Neural cell (in vitro differentiated cells): ENCODE results near the gene BORCS5. TPM values are rescaled to one million over a fixed set of nuclear protein-coding genes. Genes with fewer than 3 reads are reported as not detected.

Experiments
- H2AFZ ChIP-seq: fragments of 200-600, 300-800 bp; sonication (generic), shearing (Covaris generic); 2 replicates; pipeline ENCODE4 v1.6.0; 2014; ENCODE audit warnings: low read depth, mild to moderate bottlenecking, antibody characterized with exemption, low read length, moderate library complexity
- H3F3A ChIP-seq: fragments of 200-600 bp; shearing (Covaris generic); 2 replicates; pipeline ENCODE4 v1.6.1; 2016; ENCODE audit warnings: mild to moderate bottlenecking, moderate library complexity, mixed read lengths, antibody characterized with exemption, low read length; ENCODE audit not compliant: insufficient read depth, poor library complexity, severe bottlenecking
- H3K27ac ChIP-seq: fragments of 200-600, 300-800 bp; sonication (generic), shearing (Covaris generic); 2 replicates; pipeline ENCODE4 v1.5.1; 2014; ENCODE audit warnings: mild to moderate bottlenecking, low read length, moderate library complexity
- H3K27me3 ChIP-seq: fragments of 300-800, 200-600 bp; sonication (generic), shearing (Covaris generic); 2 replicates; pipeline ENCODE4 v1.6.0; 2014; ENCODE audit warnings: mild to moderate bottlenecking, low read depth, low read length, moderate library complexity; ENCODE audit not compliant: insufficient read depth
- H3K36me3 ChIP-seq: fragments of 300-800, 200-600 bp; sonication (generic), shearing (Covaris generic); 2 replicates; pipeline ENCODE4 v1.5.1; 2014; ENCODE audit warnings: mild to moderate bottlenecking, antibody characterized with exemption, low read length, moderate library complexity; ENCODE audit not compliant: insufficient read depth
- H3K4me2 ChIP-seq: fragments of 300-800, 200-600 bp; sonication (generic), shearing (Covaris generic); 2 replicates; pipeline ENCODE4 v1.6.0; 2014; ENCODE audit warnings: mild to moderate bottlenecking, low read length
- H3K4me3 ChIP-seq: fragments of 300-800, 200-600 bp; sonication (generic), shearing (Covaris generic); 2 replicates; pipeline ENCODE4 v1.5.1; 2014; ENCODE audit warnings: mild to moderate bottlenecking, low read length, moderate library complexity
- H3K79me2 ChIP-seq: fragments of 200-600 bp; shearing (Covaris generic); replicated peaks from 2 replicates; pipeline ENCODE4 v1.6.0; 2014; ENCODE audit warnings: mild to moderate bottlenecking, low read length, moderate library complexity; ENCODE audit not compliant: insufficient read depth
- H3K9ac ChIP-seq: fragments of 300-800, 200-600 bp; sonication (generic), shearing (Covaris generic); 2 replicates; pipeline ENCODE4 v1.6.1; 2016; ENCODE audit warnings: mild to moderate bottlenecking, low read length, mixed read lengths
- H3K9me2 ChIP-seq: fragments of 200-600 bp; shearing (Covaris generic); 2 replicates; pipeline ENCODE4 v1.6.1; 2016; ENCODE audit warnings: mild to moderate bottlenecking, low read length, mixed read lengths; ENCODE audit not compliant: insufficient read depth
- H3K9me3 ChIP-seq: fragments of 200-600, 300-800 bp; sonication (generic), shearing (Covaris generic); 2 replicates; pipeline ENCODE4 v1.6.1; 2016; ENCODE audit warnings: mild to moderate bottlenecking, mixed run types, low read length, moderate library complexity, mixed read lengths
- H4K20me1 ChIP-seq: fragments of 200-600 bp; shearing (Covaris generic); 2 replicates; pipeline ENCODE4 v1.6.1; 2016; ENCODE audit warnings: mild to moderate bottlenecking, mixed run types; ENCODE audit not compliant: insufficient read depth
- CTCF ChIP-seq: fragments of 450-650 bp; IDR thresholded peaks from 2 replicates; pipeline ENCODE4 v1.5.1; 2014; ENCODE audit warnings: antibody characterized with exemption, mild to moderate bottlenecking, moderate library complexity; ENCODE audit not compliant: poor library complexity, severe bottlenecking
- EP300 ChIP-seq: fragments of 450-650 bp; conservative IDR thresholded peaks from 2 replicates; pipeline ENCODE4 v1.6.1; 2014; ENCODE audit warnings: antibody characterized with exemption, mild to moderate bottlenecking, moderate library complexity; ENCODE audit not compliant: poor library complexity, severe bottlenecking
- EZH2 ChIP-seq: fragments of 200-600, 300-800 bp; shearing (Covaris generic), sonication (generic); IDR thresholded peaks from 2 replicates; pipeline ENCODE4 v1.6.1; 2014; ENCODE audit warnings: antibody characterized with exemption, low read length, borderline replicate concordance, mild to moderate bottlenecking; ENCODE audit not compliant: insufficient read depth, poor library complexity, severe bottlenecking
- MXI1 ChIP-seq: fragments of 450-650 bp; conservative IDR thresholded peaks from 2 replicates; pipeline ENCODE4 v1.6.1; 2014; ENCODE audit warnings: antibody characterized with exemption, mild to moderate bottlenecking; ENCODE audit not compliant: poor library complexity, severe bottlenecking
- POLR2AphosphoS5 ChIP-seq: IDR thresholded peaks from 2 replicates; pipeline ENCODE4 v1.6.1; 2012
- RAD21 ChIP-seq: fragments of 450-650 bp; conservative IDR thresholded peaks from 2 replicates; pipeline ENCODE4 v1.6.1; 2014; ENCODE audit warnings: antibody characterized with exemption, mild to moderate bottlenecking, moderate library complexity
- SMC3 ChIP-seq: fragments of 450-650 bp; conservative IDR thresholded peaks from 2 replicates; pipeline ENCODE4 v1.6.1; 2014; ENCODE audit warnings: antibody characterized with exemption, mild to moderate bottlenecking, moderate library complexity; ENCODE audit not compliant: poor library complexity
- TAF1 ChIP-seq: IDR thresholded peaks from 2 replicates; pipeline ENCODE4 v1.6.1; 2012; ENCODE audit warnings: low read depth
- polyA plus RNA-seq: library from polyadenylated mRNA; depleted of rRNA; stranded (reverse); fragments of >200 nt; gene quantifications from 2 replicates; pipeline ENCODE4 v1.2.3, GENCODE V29; 2014
- TF ChIP-seq, protein P1 (sequence below): IDR thresholded peaks from 2 replicates; pipeline ENCODE4 v1.6.1; 2012; ENCODE audit warnings: borderline replicate concordance

BORCS5 gene
- polyA plus RNA-seq, 1 donor from 2014 or later: 14.2 TPM

DNA sequence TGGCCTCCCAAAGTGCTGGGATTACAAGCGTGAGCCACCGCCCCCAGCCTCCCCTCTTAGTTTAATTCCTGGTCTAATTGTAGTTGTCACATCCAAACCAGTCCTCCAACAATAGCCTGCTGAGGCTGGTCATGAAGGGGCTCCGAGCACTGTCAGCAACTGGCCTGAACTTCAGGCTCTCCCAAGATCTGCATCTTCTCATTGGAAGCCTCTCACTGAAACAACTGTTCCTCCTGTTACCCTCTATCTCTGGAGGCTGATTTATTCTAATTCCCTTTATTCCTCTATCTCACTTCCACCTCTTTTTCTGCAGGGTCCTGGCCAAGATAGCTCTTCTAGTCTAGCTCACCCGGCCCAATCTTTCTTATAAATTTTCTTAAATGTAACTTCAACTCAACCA, 116.3 kb downstream of the BORCS5 start:
- H3K4me3 ChIP-seq: no peak overlapping the region
- no peaks in the 10 kb centered on the region for H3K9me3 ChIP-seq
- H3K9me2 ChIP-seq: no peaks in the 10 kb centered on the region
- no peak overlapping the region for H2AFZ ChIP-seq
- no peak overlapping the region for H3K9ac ChIP-seq
- H3K27ac ChIP-seq: no peak overlapping the region
- no peak overlapping the region for H3K4me2 ChIP-seq
- TF ChIP-seq, protein P1, sequence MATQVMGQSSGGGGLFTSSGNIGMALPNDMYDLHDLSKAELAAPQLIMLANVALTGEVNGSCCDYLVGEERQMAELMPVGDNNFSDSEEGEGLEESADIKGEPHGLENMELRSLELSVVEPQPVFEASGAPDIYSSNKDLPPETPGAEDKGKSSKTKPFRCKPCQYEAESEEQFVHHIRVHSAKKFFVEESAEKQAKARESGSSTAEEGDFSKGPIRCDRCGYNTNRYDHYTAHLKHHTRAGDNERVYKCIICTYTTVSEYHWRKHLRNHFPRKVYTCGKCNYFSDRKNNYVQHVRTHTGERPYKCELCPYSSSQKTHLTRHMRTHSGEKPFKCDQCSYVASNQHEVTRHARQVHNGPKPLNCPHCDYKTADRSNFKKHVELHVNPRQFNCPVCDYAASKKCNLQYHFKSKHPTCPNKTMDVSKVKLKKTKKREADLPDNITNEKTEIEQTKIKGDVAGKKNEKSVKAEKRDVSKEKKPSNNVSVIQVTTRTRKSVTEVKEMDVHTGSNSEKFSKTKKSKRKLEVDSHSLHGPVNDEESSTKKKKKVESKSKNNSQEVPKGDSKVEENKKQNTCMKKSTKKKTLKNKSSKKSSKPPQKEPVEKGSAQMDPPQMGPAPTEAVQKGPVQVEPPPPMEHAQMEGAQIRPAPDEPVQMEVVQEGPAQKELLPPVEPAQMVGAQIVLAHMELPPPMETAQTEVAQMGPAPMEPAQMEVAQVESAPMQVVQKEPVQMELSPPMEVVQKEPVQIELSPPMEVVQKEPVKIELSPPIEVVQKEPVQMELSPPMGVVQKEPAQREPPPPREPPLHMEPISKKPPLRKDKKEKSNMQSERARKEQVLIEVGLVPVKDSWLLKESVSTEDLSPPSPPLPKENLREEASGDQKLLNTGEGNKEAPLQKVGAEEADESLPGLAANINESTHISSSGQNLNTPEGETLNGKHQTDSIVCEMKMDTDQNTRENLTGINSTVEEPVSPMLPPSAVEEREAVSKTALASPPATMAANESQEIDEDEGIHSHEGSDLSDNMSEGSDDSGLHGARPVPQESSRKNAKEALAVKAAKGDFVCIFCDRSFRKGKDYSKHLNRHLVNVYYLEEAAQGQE: no peak
- TF ChIP-seq POLR2AphosphoS5 (no peak), TAF1 (no peak), RAD21 (no peak), CTCF (no peak), EP300 (no peak), MXI1 (no peak), SMC3 (no peak), EZH2 (no peak)
- H4K20me1 ChIP-seq: no peaks in the 10 kb centered on the region
- no peaks in the 10 kb centered on the region for H3K79me2 ChIP-seq
- H3F3A ChIP-seq: no peaks in the 10 kb centered on the region
- H3K36me3 ChIP-seq: peaks cover 12% of the 10 kb centered on the region
- no peaks in the 10 kb centered on the region for H3K27me3 ChIP-seq

GRCh38 chr12:12474471-12474928, 117.6 kb downstream of the BORCS5 start:
- no peak overlapping the region for H3K27ac ChIP-seq
- no peaks in the 10 kb centered on the region for H4K20me1 ChIP-seq
- no peak overlapping the region for H3K4me3 ChIP-seq
- H3K79me2 ChIP-seq: no peaks in the 10 kb centered on the region
- no peak overlapping the region for H2AFZ ChIP-seq
- no peak overlapping the region for H3K4me2 ChIP-seq
- no peaks in the 10 kb centered on the region for H3K27me3 ChIP-seq
- no peaks in the 10 kb centered on the region for H3K9me2 ChIP-seq
- H3F3A ChIP-seq: no peaks in the 10 kb centered on the region
- H3K9ac ChIP-seq: no peak overlapping the region
- H3K36me3 ChIP-seq: peaks cover 12% of the 10 kb centered on the region
- TF ChIP-seq CTCF (no peak), RAD21 (no peak), TAF1 (no peak), SMC3 (no peak), EZH2 (no peak), POLR2AphosphoS5 (no peak), EP300 (no peak), MXI1 (no peak)
- H3K9me3 ChIP-seq: no peaks in the 10 kb centered on the region
